ENCODE measurements around the gene KCNQ1. TPM values are rescaled to one million over a fixed set of nuclear protein-coding genes. Genes with fewer than 3 reads are reported as not detected.

KCNQ1 gene
- total RNA-seq, 1 experiment from 2014 or later: 2.3 TPM

- no peak overlapping the region for H3K14ac ChIP-seq (ENCODE audit: insufficient read depth, low read length)
- peaks cover 5 to 8% (median 7%) of the 10 kb centered on the region in 3 experiments for H3K36me3 Mint-ChIP-seq (ENCODE audit: insufficient read depth in 1 of 3, low read depth in 3 of 3)
- no peak overlapping the region for H3K56ac ChIP-seq (ENCODE audit: insufficient read length, low read depth, low read length)
- no peak overlapping the region for H3K18ac ChIP-seq (ENCODE audit: insufficient read length, low read depth, low read length)
- peaks cover 8 to 10% of the 10 kb centered on the region in 2 experiments for H3K9me3 Mint-ChIP-seq
- H3K79me2 ChIP-seq (ENCODE audit: insufficient read depth, low read length): no peaks in the 10 kb centered on the region
- H3K27me3 ChIP-seq (ENCODE audit: insufficient read depth, low read length): no peaks in the 10 kb centered on the region; the same call in 1 of the 2 replicates
- H2AK5ac ChIP-seq (ENCODE audit: insufficient read length, low read length): no peak overlapping the region
- H3K79me1 ChIP-seq (ENCODE audit: insufficient read depth, low read depth, low read length, poor library complexity, severe bottlenecking): no peaks in the 10 kb centered on the region
- peaks cover 66% of the 10 kb centered on the region for H3K27me3 Mint-ChIP-seq (ENCODE audit: low read depth)
- no peak overlapping the region for H4K8ac ChIP-seq (replicated peaks; ENCODE audit: insufficient read length, low read depth, low read length)
- no peaks in the 10 kb centered on the region for H3K23me2 ChIP-seq (ENCODE audit: insufficient read length, low read depth, low read length, poor library complexity, severe bottlenecking)
- H3T11ph ChIP-seq (ENCODE audit: low read length): no peak overlapping the region
- no peak overlapping the region for H2AFZ ChIP-seq (ENCODE audit: low read length)
- no peak overlapping the region for H2BK15ac ChIP-seq (ENCODE audit: low read depth, low read length)
- no CpG with 5 or more reads among the region's 19 CpGs for whole genome bisulfite sequencing (ENCODE audit: extremely low coverage, insufficient read length, low lambda C conversion rate)
- no peak overlapping the region for H3K4me2 ChIP-seq (ENCODE audit: insufficient read depth, insufficient read length, low read length)
- H2BK20ac ChIP-seq (ENCODE audit: low read depth, low read length, poor library complexity, severe bottlenecking): no peak overlapping the region
- H3K9ac ChIP-seq (ENCODE audit: extremely low read depth, insufficient read length, low read length): no peak overlapping the region
- H3K4ac ChIP-seq (ENCODE audit: low read depth, low read length): no peak overlapping the region
- no peak overlapping the region for H2BK5ac ChIP-seq (ENCODE audit: insufficient read length, low read length)
- H4K91ac ChIP-seq (ENCODE audit: insufficient read length, low read depth, low read length): no peak overlapping the region
- no peaks in the 10 kb centered on the region for H4K20me1 ChIP-seq (ENCODE audit: control insufficient read depth, insufficient read depth, insufficient read length)
- H3K4me1 Mint-ChIP-seq: peaks cover 28 to 29% of the 10 kb centered on the region in 2 experiments
- no peak overlapping the region for H2BK120ac ChIP-seq (ENCODE audit: low read depth, low read length, poor library complexity, severe bottlenecking)
- H3K9me3 ChIP-seq (ENCODE audit: control insufficient read depth, low read depth, low read length): no peaks in the 10 kb centered on the region
- TF ChIP-seq, protein P1, sequence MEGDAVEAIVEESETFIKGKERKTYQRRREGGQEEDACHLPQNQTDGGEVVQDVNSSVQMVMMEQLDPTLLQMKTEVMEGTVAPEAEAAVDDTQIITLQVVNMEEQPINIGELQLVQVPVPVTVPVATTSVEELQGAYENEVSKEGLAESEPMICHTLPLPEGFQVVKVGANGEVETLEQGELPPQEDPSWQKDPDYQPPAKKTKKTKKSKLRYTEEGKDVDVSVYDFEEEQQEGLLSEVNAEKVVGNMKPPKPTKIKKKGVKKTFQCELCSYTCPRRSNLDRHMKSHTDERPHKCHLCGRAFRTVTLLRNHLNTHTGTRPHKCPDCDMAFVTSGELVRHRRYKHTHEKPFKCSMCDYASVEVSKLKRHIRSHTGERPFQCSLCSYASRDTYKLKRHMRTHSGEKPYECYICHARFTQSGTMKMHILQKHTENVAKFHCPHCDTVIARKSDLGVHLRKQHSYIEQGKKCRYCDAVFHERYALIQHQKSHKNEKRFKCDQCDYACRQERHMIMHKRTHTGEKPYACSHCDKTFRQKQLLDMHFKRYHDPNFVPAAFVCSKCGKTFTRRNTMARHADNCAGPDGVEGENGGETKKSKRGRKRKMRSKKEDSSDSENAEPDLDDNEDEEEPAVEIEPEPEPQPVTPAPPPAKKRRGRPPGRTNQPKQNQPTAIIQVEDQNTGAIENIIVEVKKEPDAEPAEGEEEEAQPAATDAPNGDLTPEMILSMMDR (conservative IDR thresholded peaks at IDR 0.05): no peak
- no peak overlapping the region for H3K27ac Mint-ChIP-seq
- no peak overlapping the region for H3K27ac ChIP-seq (ENCODE audit: insufficient read length, low read depth, low read length)
- H3K4me1 ChIP-seq (ENCODE audit: insufficient read depth, low read length): no peaks in the 10 kb centered on the region
- H3K23ac ChIP-seq (ENCODE audit: insufficient read length, low read depth, low read length): no peak overlapping the region
- H4K5ac ChIP-seq (ENCODE audit: insufficient read length, low read depth, low read length): no peak overlapping the region
- H2BK12ac ChIP-seq (ENCODE audit: insufficient read length, low read depth, low read length): no peak overlapping the region
- no peak overlapping the region for H3K4me3 Mint-ChIP-seq
- DNase-seq: no peak
Observed at GRCh38 chr11:2833716-2834502, 389.1 kb downstream of the KCNQ1 start.

Data from H9 (cell line).